ENCODE data around the gene PATJ.
"Not testable (repeated sequence)": the region's sequence is repeated elsewhere in the genome, so short reads cannot be mapped to it uniquely, and the experiment has no call there.

The PATJ gene

DNA sequence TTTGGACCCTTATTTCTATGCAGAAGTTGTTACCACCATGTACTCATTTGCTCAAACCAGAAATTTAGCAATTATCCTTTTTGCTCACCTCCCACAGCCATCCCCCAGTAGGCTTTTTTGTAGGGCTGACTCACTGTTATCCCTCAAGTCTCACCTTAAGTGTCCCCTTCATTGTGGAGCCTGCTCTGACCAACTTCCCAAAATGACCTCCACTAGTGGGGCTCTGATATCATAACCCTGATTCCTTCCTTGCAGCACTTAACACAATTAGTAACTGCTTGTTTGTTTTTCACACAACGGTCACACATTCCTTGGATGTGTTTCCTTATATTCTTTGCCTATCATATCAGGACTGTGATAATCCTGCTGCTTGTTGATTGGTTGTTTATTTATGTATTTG, 76.7 kb downstream of the PATJ start:
- no peak for DNase-seq (ENCODE audit: low read depth in 2 of 2)

- no peak for DNase-seq (ENCODE audit: low read depth in 2 of 2)
These were observed 77.1 kb downstream of the PATJ start for GRCh38 chr1:61819421-61819820.

DNA sequence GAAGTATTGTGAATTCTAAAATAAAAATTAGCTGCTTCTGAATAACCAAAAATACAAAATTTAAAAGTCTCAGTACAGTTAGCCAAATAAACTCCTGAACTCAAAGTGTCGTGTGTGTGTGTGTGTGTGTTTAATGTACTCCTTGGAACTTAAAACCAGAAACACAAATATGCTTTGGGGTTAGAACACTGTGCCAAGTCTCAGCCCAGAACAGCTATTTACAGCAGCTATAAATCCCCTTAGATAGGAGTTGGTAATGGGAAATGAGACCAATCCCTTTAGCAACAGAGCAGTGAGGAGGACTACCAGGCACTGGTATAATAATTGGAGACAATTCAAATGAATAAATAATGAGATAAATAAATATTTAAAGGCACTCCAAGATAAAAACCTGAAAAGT, 83.1 kb downstream of the PATJ start:
- no peak for DNase-seq (ENCODE audit: low read depth in 2 of 2)

GRCh38 chr1:61828805-61829204, 86.5 kb downstream of the PATJ start:
- DNase-seq (ENCODE audit: low read depth in 2 of 2): no peak

GRCh38 chr1:61836649-61837048, 94.4 kb downstream of the PATJ start:
- no peak for DNase-seq (ENCODE audit: low read depth in 2 of 2)

GRCh38 chr1:61837607-61838006, 95.3 kb downstream of the PATJ start:
- DNase-seq (ENCODE audit: low read depth in 2 of 2): not testable (repeated sequence)

DNA sequence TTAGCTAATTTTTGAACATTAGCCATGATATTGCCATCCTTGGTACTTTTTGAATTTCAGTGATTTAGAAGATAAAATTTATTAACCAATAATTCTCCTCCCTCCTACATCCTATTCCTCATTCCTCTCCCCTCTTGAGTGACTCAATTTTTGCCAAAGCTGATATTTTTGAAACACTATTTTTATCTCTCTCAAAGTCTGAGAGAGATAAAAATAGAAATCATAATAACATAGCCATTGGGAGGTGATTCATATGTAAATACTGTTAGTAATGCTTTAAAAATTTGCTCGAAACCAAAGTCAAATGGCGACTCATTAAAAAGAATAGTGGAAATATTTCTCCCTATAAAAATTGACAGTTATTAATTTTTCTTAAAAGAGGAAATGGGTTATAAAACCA, 97.4 kb downstream of the PATJ start:
- DNase-seq (ENCODE audit: low read depth in 2 of 2): no peak

DNA sequence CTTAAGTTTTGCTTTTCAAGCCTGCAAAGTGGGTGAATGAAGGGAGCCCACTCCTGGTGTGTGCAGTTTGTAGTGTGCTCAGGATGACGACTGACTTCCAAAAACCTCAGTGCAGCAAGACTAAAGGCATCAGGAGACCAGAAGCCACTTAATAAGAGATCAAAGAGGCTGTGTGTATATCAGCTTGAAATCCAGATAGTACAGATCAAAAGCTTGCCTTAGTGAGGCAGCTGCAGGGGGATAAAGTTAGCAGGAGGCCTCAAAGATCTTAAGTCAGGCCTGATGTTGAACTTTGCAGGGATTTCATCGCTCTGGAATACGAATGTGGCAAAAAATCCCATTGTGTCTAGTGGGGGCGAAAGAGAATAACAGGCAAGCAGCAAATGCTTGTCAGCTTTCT, 99.8 kb downstream of the PATJ start:
- DNase-seq (ENCODE audit: low read depth in 2 of 2): no peak

DNA sequence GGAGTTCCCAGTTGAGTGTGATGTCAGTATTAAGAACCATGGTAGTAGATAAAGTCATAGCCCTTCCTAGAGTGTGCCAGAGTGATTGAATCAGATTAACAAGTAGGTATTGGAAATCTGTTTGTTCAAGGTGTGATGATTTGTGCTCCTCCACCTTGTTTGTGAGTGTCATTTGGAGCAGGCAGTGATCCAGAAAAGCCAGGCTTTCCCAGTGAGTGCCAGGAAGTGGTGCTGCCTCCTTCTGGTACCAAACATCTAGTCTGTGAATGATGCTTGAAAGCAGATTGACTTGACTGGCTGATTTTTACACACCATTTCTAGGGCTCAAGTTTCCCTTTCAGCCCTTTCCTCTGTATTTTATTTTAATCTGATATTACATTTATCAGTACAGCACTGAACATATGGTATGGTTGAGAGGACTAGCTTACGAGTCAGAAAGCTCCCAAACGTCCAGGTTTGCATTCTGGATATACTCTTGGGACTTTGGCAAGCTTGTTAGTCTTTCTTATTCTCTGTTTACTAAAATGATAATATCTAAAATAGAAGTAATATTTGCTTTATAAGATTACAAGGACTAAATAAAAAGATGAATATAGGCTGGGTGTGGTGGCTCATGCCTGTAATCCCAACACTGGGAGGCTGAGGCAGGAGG, 100.7 kb downstream of the PATJ start:
- no peak for DNase-seq (ENCODE audit: low read depth in 2 of 2)

- DNase-seq (ENCODE audit: low read depth in 2 of 2): no peak
These were observed 101.7 kb downstream of the PATJ start for GRCh38 chr1:61844006-61844405.

DNA sequence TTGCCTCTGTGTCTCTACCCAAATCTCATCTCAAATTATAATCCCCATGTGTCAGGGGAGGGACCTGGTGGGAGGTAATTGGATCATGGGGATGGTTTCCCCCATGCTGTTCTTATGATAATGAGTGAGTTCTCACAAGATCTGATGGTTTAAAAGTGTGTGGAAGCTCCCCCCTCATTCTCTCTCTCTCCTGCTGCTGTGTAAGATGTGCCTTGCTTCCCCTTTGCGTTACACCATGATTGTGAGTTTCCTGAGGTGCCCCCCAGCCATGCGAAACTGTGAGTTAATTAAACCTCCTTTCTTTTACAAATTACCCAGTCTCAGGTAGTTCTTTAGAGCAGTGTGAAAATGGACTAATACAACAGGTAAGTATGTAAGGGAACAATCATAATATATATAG, 102.4 kb downstream of the PATJ start:
- DNase-seq (ENCODE audit: low read depth in 2 of 2): not testable (repeated sequence)

DNA sequence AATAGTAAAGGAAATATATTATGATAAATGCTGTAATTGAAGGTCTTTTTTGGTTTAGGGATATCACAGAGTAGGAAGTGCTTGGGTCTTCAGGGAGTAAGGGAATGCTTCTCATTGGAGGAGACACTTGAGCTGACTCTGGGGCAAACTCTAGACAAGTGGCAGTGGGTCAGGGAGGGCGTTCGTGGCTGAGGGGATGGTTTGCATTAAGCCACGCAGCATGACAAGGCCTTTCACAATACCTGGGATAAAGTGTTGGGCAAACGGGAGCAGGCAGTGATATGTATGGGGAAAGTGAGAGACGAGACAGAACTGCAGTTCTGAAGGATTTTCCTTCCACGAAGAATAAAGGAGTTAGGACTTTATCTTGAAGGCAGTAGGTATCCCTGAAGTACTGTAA, 109.0 kb downstream of the PATJ start:
- DNase-seq (ENCODE audit: low read depth in 2 of 2): no peak

- no peak for DNase-seq (ENCODE audit: low read depth in 2 of 2)
These were observed 109.8 kb downstream of the PATJ start for GRCh38 chr1:61851849-61852669.

GRCh38 chr1:61852670-61853015, 110.4 kb downstream of the PATJ start:
- no peak for DNase-seq (ENCODE audit: low read depth in 2 of 2)

DNA sequence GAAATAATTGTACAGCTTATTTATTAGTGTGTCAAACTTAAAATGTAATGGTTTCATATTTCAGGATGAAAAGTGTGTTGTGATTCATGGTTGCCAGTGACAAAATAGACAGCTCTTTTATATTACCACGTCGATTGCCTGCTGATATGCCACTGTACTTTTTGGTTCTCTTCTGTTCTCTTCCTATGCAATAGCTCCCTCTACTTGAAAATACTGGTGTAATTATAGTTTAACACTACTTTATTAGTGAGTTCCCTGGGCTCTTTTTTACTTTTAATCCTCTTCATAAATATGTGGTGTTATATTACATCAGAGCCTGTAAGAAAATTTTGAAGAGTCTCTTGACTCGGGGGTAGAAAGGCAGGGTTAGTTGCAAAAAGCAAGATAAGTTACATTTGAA, 111.3 kb downstream of the PATJ start:
- no peak for DNase-seq (ENCODE audit: low read depth in 2 of 2)

- DNase-seq (ENCODE audit: low read depth in 2 of 2): no peak
These were observed 122.2 kb downstream of the PATJ start for GRCh38 chr1:61864489-61864888.

- no peak for DNase-seq (ENCODE audit: low read depth in 2 of 2)
These were observed 123.5 kb downstream of the PATJ start for GRCh38 chr1:61865646-61866220.

GRCh38 chr1:61869691-61870109, 127.4 kb downstream of the PATJ start:
- DNase-seq (ENCODE audit: low read depth in 2 of 2): no peak

- no peak for DNase-seq (ENCODE audit: low read depth in 2 of 2)
These were observed 129.9 kb downstream of the PATJ start for GRCh38 chr1:61872206-61872605.

DNA sequence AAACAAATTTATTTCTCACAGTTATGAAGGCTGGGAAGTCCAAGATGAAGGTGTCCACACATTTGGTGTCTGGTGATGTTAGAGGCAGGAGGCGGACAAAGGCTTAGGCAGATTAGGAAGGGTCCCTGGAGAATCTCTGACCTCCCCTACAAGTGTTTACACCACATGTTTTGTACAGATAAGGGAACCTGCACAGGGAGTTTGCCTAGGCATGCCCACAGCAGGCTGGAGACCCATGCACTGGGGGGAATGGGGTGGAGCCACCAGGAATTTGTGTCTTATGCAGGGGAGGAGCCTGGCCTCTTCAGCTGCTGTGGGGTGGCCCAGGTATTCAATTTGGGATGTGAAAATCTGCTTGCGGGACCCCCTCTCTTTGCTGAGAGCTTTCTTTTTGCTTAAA, 131.3 kb downstream of the PATJ start:
- DNase-seq (ENCODE audit: low read depth in 2 of 2): no peak

GRCh38 chr1:61873994-61874393, 131.7 kb downstream of the PATJ start:
- no peak for DNase-seq (ENCODE audit: low read depth in 2 of 2)

DNA sequence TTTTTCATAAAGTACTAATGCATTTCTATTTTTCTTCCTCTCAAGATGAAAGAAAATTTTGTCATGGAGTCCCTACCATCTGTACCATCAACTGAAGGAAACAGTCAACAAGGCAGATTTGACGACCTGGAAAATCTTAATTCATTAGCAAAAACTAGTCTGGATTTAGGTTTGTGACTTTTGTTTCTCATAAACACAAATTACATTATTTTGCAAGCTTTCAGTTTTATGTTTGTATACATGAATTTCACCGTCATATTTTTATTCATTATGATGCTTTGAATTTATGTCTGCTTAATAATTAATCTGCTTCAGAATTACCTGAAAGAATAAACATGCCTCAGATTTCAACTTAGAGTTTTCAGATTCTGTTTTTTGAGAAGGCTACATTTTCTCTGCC, 132.9 kb downstream of the PATJ start:
- DNase-seq (ENCODE audit: low read depth in 2 of 2): no peak

DNA sequence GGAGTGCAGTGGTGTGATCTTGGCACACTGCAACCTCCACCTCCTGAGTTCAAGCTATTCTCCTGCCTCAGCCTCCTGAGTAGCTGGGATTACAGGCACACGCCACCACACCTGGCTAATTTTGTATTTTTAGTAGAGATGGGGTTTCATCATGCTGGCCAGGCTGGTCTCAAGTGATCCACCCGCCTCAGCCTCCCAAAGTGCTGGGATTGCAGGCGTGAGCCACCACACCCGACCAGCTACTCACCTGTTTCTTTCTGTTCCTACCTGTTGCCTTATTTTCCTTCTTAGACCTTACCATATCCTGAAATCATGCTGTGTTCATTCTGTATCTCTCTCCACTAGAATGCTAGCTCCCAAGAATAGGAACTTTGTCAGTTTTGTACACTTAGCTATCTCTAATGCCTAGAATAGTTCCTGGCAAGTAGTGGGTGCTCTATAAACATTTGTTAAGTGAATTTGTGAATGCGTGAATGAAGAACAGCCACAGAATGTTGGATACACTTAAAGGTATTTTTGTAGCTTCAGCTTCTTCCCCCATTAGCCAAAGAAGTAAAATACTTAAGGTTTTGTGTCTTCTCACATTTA, 137.7 kb downstream of the PATJ start:
- DNase-seq (ENCODE audit: low read depth in 2 of 2): not testable (repeated sequence)
